ENCODE results near the gene TMEM121.
"Not testable (repeated sequence)": the region's sequence is repeated elsewhere in the genome, so short reads cannot be mapped to it uniquely, and the experiment has no call there.

TMEM121 gene

DNA sequence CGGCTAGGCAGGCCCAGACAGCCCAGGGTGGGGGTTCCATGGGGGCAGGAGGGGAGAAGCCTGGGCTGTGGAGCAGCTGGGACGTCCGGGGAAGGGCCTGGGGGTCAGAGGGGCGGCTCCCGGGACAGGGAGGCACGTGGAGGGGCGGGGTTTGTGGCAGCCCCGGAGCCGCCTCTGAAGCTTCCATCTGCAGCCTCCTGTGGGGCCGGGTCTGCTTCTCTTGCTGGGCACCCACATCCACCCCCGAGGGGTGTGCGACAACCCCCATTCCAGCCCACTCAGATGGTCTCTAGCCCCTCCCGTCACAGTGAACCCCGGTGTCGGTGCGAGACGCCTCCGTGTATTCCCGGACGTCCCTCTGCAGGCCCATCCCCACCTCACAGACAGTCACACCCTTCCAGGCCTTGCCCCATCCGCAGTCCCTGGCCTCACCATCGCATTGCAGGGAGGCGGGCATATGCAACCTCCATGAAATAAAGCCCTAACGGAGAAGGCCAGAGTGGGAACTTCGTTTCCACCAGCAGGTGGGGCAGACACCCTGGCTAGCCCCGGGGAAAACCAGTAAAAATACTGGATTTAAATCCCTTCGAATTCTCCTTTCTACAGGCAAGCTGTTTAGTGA, 33.8 kb downstream of the TMEM121 start:
- H3K27me3 ChIP-seq (ENCODE audit: control insufficient read depth, insufficient read depth, low read length); H3K4me3 ChIP-seq (ENCODE audit: low read depth, low read length); H3K9ac ChIP-seq (ENCODE audit: low read depth, low read length): not testable (repeated sequence)

DNA sequence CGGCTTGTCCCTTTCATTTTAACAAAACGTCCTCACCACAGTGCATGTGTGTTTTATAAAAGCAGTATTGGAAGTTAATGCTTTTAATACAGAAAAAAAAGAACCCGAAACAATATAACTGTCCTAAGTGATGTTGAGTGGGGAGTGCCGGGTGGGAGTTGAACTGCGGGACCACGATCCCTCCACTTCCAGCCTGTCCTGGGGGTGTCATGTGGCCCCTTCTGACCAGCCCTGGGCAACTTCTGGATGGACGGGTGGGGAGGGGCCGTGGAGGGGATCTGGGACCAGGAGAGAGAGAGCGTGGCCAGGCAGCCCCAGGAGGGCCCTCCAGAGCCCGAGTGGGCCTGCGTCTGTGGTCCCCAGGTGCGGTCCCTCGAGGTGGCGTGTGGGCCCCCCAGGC, 35.0 kb downstream of the TMEM121 start:
- H3K27ac ChIP-seq (ENCODE audit: low read depth, low read length); H3K4me1 ChIP-seq (ENCODE audit: control insufficient read depth, insufficient read depth, low read length); H3K9ac ChIP-seq (ENCODE audit: low read depth, low read length); H3K36me3 ChIP-seq (ENCODE audit: control insufficient read depth, insufficient read depth, low read length); H3K4me3 ChIP-seq (ENCODE audit: low read depth, low read length); H3K27me3 ChIP-seq (ENCODE audit: control insufficient read depth, insufficient read depth, low read length): not testable (repeated sequence)
- peaks cover 15% of the 10 kb centered on the region for H3K9me3 ChIP-seq (ENCODE audit: control insufficient read depth, insufficient read depth, low read length)

More for the DNA sequence above, 33.8 kb downstream of the TMEM121 start:
- H3K36me3 ChIP-seq (ENCODE audit: control insufficient read depth, insufficient read depth, low read length); H3K27ac ChIP-seq (ENCODE audit: low read depth, low read length); H3K4me1 ChIP-seq (ENCODE audit: control insufficient read depth, insufficient read depth, low read length): not testable (repeated sequence)
- H3K9me3 ChIP-seq (ENCODE audit: control insufficient read depth, insufficient read depth, low read length): peaks cover 17% of the 10 kb centered on the region

DNA sequence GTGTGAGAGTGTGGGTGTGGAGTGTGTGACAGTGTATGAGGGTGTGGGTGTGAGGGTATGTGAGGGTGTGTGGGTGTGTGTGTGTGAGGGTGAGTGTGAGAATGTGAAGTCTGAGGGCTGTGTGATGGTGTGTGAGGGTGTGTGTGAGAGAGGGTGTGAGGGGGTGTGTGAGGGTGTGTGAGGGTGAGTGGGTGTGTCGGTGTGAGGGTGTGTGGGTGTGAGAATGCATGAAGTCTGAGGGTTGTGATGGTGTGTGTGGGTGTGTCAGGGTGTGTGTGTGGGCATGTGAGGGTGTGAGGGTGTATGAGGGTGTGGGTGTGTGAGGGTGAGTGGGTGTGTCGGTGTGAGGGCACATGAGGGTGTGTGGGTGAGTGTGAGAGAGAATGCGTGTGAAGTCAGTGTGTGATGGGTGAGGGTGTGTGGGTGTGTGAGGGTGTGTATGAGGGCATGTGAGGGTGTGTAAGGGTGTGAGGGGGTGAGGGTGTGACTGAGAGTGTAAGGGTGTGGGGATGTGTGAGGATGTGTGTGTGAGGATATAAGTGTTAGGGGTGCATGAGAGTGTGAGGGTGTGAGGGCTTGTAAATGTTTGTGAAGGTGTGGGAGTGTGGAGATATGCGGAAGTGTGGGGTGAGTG, 36.4 kb downstream of the TMEM121 start:
- Histone ChIP-seq H3K4me3 (ENCODE audit: low read depth, low read length) (no peak overlapping the region), H3K4me1 (ENCODE audit: control insufficient read depth, insufficient read depth, low read length) (no peaks in the 10 kb centered on the region), H3K9me3 (ENCODE audit: control insufficient read depth, insufficient read depth, low read length) (peaks cover 19% of the 10 kb centered on the region), H3K36me3 (ENCODE audit: control insufficient read depth, insufficient read depth, low read length) (no peaks in the 10 kb centered on the region), H3K27ac (ENCODE audit: low read depth, low read length) (no peak overlapping the region), H3K9ac (ENCODE audit: low read depth, low read length) (no peak overlapping the region), H3K27me3 (ENCODE audit: control insufficient read depth, insufficient read depth, low read length) (no peaks in the 10 kb centered on the region)

DNA sequence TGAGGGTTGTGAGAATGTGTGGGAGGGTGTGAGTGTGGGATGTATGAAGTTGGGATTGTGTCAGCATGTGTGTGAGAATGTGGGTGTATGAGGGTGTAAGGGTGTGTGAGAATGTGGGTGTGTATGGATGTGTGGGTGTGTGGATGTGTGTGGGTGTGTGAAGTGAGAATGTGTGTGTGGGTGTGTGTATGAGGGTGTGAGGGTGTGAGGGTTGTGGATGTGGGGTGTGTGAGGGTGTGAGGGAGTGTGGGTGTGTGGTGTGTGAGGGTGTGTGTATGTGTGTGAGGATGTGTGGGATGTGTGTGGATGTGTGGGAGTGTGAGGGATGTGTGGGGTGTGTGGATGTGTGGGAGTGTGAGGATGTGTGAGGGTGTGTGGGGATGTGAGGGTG, 37.0 kb downstream of the TMEM121 start:
- Histone ChIP-seq H3K36me3 (ENCODE audit: control insufficient read depth, insufficient read depth, low read length) (no peaks in the 10 kb centered on the region), H3K9ac (ENCODE audit: low read depth, low read length) (no peak overlapping the region), H3K4me3 (ENCODE audit: low read depth, low read length) (no peak overlapping the region), H3K4me1 (ENCODE audit: control insufficient read depth, insufficient read depth, low read length) (no peaks in the 10 kb centered on the region), H3K9me3 (ENCODE audit: control insufficient read depth, insufficient read depth, low read length) (peaks cover 20% of the 10 kb centered on the region), H3K27ac (ENCODE audit: low read depth, low read length) (no peak overlapping the region), H3K27me3 (ENCODE audit: control insufficient read depth, insufficient read depth, low read length) (no peaks in the 10 kb centered on the region)

DNA sequence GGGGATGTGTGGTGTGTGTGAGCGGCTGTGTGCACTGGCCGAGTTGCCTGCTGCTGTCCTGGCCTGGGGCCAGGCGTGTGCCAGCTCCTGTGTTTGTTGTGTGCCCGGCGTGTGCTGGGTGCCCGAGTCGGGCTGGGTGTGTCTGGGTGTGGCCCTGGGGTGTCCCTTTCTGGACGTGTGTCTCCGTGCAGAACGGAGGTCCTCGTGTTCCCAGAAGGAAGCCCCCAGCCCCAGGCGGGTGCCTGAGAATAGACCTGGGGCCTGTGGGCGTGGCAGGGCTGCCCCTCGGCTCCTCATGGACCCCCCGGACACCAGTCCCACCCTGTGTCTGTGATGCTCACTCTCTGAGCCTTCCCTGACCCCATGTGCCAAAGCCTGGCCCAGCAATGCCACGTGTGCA, 38.2 kb downstream of the TMEM121 start:
- not testable (repeated sequence) for H3K9ac ChIP-seq (ENCODE audit: low read depth, low read length); H3K27ac ChIP-seq (ENCODE audit: low read depth, low read length); H3K4me3 ChIP-seq (ENCODE audit: low read depth, low read length); H3K27me3 ChIP-seq (ENCODE audit: control insufficient read depth, insufficient read depth, low read length); H3K4me1 ChIP-seq (ENCODE audit: control insufficient read depth, insufficient read depth, low read length); H3K36me3 ChIP-seq (ENCODE audit: control insufficient read depth, insufficient read depth, low read length)
- H3K9me3 ChIP-seq (ENCODE audit: control insufficient read depth, insufficient read depth, low read length): peaks cover 26% of the 10 kb centered on the region

DNA sequence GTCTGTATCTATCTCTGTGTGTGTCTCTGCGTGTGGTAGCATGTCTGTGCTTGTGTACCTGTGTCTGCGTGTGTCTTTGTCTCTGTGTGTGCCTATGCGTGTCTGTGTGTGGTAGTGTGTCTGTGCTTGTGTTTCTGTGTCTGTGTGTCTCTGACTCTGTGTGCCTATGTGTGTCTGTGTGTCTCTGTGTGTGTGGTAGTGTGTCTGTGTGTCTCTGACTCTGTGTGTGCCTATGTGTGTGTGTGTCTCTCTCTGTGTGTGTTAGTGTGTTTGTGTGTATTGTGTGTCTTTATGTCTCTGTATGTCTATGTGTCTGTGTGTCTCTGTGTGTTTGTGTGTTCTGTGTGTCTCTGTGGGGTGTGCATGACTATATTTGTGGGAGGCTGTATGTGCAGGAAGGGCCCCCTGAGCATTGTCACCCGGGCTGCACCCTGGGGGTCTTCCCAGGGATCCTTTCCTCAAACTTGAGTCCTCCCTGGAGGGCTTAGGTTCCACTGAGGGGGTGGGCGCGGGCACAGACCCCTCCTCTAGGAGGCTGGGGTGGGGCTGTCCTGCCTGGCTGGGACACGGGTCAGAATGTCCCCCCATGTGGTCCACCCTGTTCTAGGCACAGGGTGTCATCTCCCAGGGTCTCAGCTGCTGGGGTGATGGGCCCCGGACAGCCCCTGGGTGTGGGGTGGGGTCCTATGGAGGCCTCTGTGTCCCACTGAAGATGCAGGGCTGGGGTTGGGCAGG, 39.0 kb downstream of the TMEM121 start:
- peaks cover 34% of the 10 kb centered on the region for H3K9me3 ChIP-seq (ENCODE audit: control insufficient read depth, insufficient read depth, low read length)
- H3K27ac ChIP-seq (ENCODE audit: low read depth, low read length); H3K4me1 ChIP-seq (ENCODE audit: control insufficient read depth, insufficient read depth, low read length); H3K4me3 ChIP-seq (ENCODE audit: low read depth, low read length); H3K27me3 ChIP-seq (ENCODE audit: control insufficient read depth, insufficient read depth, low read length); H3K36me3 ChIP-seq (ENCODE audit: control insufficient read depth, insufficient read depth, low read length); H3K9ac ChIP-seq (ENCODE audit: low read depth, low read length): not testable (repeated sequence)

DNA sequence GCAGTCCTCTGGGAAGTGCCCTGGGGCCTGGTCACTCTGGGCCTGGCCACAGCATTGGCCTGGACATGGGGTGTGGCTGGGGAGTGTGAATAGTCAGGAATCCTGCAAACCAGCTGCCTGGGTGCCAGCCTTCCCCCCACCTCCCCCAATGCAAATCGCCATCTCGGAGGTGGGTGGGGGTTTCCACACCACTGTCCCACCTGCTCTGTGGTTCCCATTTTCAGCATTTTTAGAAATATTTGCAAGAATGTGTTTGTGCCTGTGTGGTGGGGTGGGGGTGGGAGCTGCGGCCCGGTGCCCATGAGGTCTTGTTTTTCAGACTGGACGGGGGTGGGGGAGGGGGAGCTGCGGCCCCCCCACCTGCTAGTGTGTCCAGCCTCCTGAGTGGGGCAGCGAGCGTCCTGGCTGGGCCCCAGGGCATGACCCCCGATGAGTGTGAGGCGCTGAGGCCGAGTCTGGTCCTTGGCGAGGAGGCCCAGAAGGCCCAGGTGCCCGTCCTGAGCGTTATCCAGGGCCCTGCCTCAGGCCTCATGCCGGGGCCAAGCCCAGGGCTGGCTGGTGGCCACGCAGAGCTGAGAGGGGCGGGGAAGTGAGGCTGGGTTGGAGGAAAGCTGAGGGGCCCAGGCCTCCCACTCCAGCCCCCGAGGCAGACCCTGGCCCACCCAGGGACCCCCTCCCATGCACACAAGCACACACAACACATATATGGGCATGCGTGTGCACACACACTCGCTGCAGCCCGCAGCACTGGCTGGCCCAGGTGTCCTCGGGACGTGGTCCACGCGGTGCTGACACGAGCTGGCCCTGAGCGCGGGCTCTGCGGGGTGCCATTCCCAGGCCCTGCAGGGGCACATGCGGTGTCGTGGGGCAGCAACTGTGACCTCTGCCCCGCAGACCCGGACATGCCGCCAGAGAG, 40.1 kb downstream of the TMEM121 start:
- H3K9me3 ChIP-seq (ENCODE audit: control insufficient read depth, insufficient read depth, low read length): peaks cover 40% of the 10 kb centered on the region
- H3K27me3 ChIP-seq (ENCODE audit: control insufficient read depth, insufficient read depth, low read length); H3K9ac ChIP-seq (ENCODE audit: low read depth, low read length); H3K4me1 ChIP-seq (ENCODE audit: control insufficient read depth, insufficient read depth, low read length); H3K27ac ChIP-seq (ENCODE audit: low read depth, low read length); H3K36me3 ChIP-seq (ENCODE audit: control insufficient read depth, insufficient read depth, low read length); H3K4me3 ChIP-seq (ENCODE audit: low read depth, low read length): not testable (repeated sequence)

DNA sequence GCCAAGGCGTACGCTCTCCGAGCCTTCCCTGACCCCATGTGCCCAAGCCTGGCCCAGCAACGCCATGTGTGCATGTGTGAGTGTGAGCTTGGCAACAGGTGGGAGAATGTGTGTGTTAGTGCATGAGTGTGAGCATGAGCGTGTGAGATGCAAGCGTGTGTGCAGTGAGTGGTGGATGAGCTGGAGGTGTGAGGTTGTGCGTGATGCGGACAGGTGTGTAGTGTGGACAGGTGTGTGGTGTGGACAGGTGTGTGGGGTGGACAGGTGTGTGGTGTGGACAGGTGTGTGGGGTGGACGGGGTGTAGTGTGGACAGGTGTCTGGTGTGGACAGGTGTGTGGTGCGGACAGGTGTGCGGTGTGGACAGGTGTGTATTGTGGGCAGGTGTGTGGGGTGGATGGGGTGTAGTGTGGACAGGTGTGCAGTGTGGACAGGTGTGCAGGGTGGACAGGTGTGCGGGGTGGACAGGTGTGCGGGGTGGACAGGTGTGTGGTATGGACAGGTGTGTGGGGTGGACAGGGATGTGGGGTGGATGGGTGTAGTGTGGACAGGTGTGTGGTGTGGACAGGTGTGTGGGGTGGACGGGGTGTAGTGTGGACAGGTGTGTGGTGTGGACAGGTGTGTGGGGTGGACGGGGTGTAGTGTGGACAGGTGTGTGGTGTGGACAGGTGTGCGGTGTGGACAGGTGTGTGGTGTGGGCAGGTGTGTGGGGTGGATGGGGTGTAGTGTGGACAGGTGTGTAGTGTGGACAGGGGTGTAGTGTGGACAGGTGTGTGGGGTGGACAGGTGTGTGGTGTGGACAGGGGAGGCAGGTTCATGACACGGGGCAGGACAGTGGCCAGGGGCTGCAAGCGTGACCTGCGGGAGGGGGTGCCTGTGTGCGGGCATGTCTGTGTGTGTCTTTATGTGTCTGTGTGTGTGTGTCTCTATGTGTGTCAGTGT, 41.1 kb downstream of the TMEM121 start:
- H3K9ac ChIP-seq (ENCODE audit: low read depth, low read length); H3K4me3 ChIP-seq (ENCODE audit: low read depth, low read length): not testable (repeated sequence)

DNA sequence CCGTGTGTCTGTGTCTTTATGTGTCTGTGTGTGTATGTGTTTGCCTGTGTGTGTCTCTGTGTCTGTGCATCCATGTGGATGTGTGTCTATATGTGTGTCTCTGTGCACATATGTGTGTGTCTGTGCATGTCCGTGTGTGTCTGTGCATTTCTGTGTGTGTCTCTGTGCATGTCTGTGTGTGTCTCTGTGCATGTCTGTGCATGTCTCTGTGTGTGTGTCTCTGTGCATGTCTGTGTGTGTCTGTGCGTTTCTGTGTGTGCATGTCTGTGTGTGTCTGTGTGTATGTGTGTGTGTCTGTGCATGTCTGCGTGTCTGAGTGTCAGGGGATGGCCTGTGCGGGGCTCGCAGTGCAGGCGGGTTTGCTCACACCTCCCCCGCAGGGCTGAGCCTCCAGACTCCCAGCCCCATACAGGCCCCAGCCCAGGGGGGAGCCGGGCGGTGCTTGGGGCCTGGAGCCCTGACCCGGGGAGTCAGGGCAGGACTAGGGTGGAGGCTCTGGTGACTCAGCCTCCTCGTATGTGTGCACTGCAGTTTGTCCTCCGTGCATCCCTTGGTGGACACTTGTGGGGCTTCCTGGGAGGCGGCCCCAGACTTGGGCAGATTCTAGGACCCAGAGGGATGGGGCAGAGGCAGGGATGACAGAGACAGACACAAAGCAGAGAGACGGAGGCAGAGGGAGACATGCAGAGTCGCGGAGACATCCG, 41.9 kb downstream of the TMEM121 start:
- H3K9me3 ChIP-seq (ENCODE audit: control insufficient read depth, insufficient read depth, low read length): peaks cover 33% of the 10 kb centered on the region
- H3K4me3 ChIP-seq (ENCODE audit: low read depth, low read length); H3K4me1 ChIP-seq (ENCODE audit: control insufficient read depth, insufficient read depth, low read length); H3K9ac ChIP-seq (ENCODE audit: low read depth, low read length); H3K27me3 ChIP-seq (ENCODE audit: control insufficient read depth, insufficient read depth, low read length); H3K27ac ChIP-seq (ENCODE audit: low read depth, low read length); H3K36me3 ChIP-seq (ENCODE audit: control insufficient read depth, insufficient read depth, low read length): not testable (repeated sequence)

More for the DNA sequence above, 41.1 kb downstream of the TMEM121 start:
- H3K27ac ChIP-seq (ENCODE audit: low read depth, low read length); H3K27me3 ChIP-seq (ENCODE audit: control insufficient read depth, insufficient read depth, low read length); H3K4me1 ChIP-seq (ENCODE audit: control insufficient read depth, insufficient read depth, low read length); H3K36me3 ChIP-seq (ENCODE audit: control insufficient read depth, insufficient read depth, low read length): not testable (repeated sequence)
- peaks cover 39% of the 10 kb centered on the region for H3K9me3 ChIP-seq (ENCODE audit: control insufficient read depth, insufficient read depth, low read length)
